Memory B cell (primary cell): ENCODE measurements around the gene MAD1L1.
A peak's percentile ranks its signal among the peaks of the same experiment; 100 is the strongest.

Source experiments
- ATAC-seq: fragments of 150-1000 bp; cut with Tn5 transposase; 2 replicates; pipeline ENCODE4 v1.10.0; 2021; ENCODE audit warnings: low read depth, mild to moderate bottlenecking, moderate library complexity
- DNase-seq, 2 donors: peaks; one replicate each; pipeline ENCODE4 v3.0.0; 2022; ENCODE audit warnings: low spot score in 2 of 2
- H3K27ac Mint-ChIP-seq: one replicate; pipeline ENCODE4 v1.8.0; 2022; ENCODE audit warnings: mild to moderate bottlenecking, moderate library complexity, mixed read lengths
- H3K27me3 Mint-ChIP-seq: one replicate; pipeline ENCODE4 v1.8.0; 2022; ENCODE audit warnings: mixed read lengths
- H3K36me3 Mint-ChIP-seq: one replicate; pipeline ENCODE4 v1.8.0; 2022; ENCODE audit warnings: mild to moderate bottlenecking, mixed read lengths
- H3K4me1 Mint-ChIP-seq: one replicate; pipeline ENCODE4 v1.8.0; 2022; ENCODE audit warnings: mixed read lengths
- H3K4me3 Mint-ChIP-seq: one replicate; pipeline ENCODE4 v1.8.0; 2022; ENCODE audit warnings: mild to moderate bottlenecking, moderate library complexity, mixed read lengths
- H3K9me3 Mint-ChIP-seq: one replicate; pipeline ENCODE4 v1.8.0; 2022; ENCODE audit warnings: mixed read lengths

MAD1L1 gene

DNA sequence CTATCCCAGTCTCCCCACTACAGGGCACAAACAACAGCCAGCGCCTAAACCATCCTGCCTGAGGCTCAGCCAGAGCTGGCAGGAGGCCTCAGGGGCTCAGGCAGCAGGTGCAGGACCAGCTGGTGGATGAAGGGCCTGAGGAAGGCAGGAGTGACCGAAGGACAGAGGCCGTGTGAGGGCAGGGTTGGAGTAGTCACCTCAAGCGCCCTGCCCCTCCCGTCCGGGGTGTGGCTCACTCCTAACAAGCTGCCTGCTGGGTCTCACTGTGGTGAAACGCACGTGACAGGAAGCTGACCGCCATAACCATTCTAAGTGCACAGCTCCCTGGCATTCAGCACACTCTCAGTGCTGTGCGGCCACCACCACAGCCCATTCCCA, 281.6 kb downstream of the MAD1L1 start:
- ATAC-seq (peak; percentile 47), DNase-seq (no peak)
- Mint-ChIP-seq H3K27me3 (no peaks in the 10 kb centered on the region), H3K4me1 (peaks cover 5% of the 10 kb centered on the region), H3K36me3 (peaks cover 1% of the 10 kb centered on the region), H3K9me3 (no peaks in the 10 kb centered on the region), H3K27ac (peak overlapping the region; percentile 18), H3K4me3 (no peak overlapping the region)

DNA sequence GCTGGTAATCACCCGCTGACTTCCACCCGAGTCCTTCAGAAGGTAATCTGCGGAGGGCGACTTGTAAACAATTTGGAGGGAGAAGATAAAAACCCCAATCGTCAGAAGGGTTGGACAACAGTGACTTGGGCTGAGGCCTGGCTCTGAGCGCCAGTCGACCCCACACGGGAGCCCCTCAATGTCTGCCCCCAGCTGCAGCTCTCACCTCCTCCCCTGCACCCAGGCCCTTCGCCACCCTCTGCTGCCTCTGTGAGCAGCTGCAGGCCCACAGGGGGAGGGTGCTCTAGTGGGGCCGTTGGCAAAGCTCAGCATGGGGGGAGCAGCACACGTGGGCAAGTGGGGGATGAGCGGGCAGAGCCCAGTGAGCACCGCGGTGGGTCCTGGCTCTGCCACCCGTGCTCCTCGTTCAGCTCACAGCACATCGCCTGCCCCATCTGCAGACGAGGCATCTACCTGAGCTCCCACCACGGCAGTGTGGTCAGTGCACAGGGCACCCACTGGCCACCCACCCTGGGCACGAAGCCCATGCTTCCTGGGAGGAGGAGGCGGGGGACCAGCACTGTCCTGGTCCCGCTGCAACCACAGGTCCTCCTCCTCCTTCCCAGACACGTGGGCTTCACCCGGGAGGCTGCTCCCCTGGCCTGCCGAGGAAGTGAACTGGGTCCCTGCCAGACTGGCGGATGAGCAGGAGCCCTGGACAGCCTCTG, 282.1 kb downstream of the MAD1L1 start:
- H3K4me3 Mint-ChIP-seq = no peak overlapping the region
- no peak for ATAC-seq
- DNase-seq = no peak
- peaks cover 1% of the 10 kb centered on the region for H3K36me3 Mint-ChIP-seq
- no peak overlapping the region for H3K27ac Mint-ChIP-seq
- H3K27me3 Mint-ChIP-seq = no peaks in the 10 kb centered on the region
- H3K9me3 Mint-ChIP-seq = no peaks in the 10 kb centered on the region
- H3K4me1 Mint-ChIP-seq = peaks cover 5% of the 10 kb centered on the region

GRCh38 chr7:1950066-1950451, 282.7 kb downstream of the MAD1L1 start:
- no peak for DNase-seq
- peaks cover 5% of the 10 kb centered on the region for H3K4me1 Mint-ChIP-seq
- peaks cover 1% of the 10 kb centered on the region for H3K36me3 Mint-ChIP-seq
- H3K27ac Mint-ChIP-seq = no peak overlapping the region
- H3K4me3 Mint-ChIP-seq = no peak overlapping the region
- no peaks in the 10 kb centered on the region for H3K9me3 Mint-ChIP-seq
- no peaks in the 10 kb centered on the region for H3K27me3 Mint-ChIP-seq
- no peak for ATAC-seq

DNA sequence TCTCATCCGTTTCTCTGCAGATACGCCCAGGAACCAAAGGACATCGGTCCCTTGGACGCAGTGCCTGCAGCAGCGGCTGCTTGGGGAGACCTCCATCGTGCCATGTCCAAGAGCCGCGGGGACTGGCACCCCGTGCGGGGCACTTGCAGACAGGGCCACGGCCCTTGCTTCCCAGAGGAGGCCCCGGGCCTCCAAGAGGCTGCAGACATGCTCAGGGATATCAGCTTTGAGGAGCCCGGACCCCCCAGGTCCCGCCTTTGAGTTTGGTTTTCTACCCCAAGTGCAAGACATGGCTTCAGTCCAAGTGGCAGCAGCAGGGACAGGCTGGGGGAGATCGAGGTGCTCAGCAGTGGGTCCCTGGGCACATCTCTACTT, 283.1 kb downstream of the MAD1L1 start:
- H3K36me3 Mint-ChIP-seq = peaks cover 1% of the 10 kb centered on the region
- ATAC-seq (no peak), DNase-seq (no peak)
- H3K9me3 Mint-ChIP-seq = no peaks in the 10 kb centered on the region
- H3K4me1 Mint-ChIP-seq = peaks cover 5% of the 10 kb centered on the region
- H3K4me3 Mint-ChIP-seq = no peak overlapping the region
- H3K27ac Mint-ChIP-seq = no peak overlapping the region
- no peaks in the 10 kb centered on the region for H3K27me3 Mint-ChIP-seq

DNA sequence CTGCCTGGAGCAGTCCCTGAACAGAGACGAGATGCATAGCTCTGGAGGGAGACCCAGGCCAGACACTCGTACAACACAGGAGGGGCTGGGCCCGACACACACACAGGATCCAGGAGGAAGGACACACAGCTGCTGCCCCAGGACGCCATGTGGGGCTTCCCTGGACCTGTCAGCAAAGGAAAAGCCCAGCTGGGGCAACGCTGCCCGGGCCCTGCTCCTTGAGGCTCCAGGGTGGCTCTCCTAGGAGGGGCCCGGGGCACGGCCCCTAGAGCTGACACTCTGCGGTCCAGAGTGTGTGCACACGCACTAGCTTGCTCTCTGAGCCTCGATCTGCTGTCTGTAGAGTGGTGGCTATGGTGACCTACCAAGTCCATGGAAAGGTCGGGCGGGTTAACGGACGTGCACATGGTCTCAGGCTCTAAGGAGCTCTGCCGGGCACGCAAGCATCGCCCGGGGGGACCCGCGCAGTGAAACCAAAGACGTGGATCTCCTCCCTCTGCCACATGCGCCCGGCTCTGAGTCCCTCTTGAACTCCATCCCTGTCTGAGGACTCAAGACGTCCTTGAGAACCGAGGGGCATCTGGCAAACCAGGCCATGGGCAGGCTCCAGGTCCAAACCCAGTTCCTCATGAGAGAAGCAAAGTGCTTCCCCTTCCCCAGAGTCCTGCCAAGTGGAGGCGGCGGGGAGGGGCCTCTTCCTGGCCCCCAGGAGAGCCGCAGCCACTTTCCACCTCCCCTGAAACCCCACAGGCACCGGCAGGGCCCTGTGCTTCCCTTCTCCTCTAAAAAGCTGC, 283.7 kb downstream of the MAD1L1 start:
- Mint-ChIP-seq H3K9me3 (no peaks in the 10 kb centered on the region), H3K4me3 (no peak overlapping the region)
- DNase-seq = no peak

DNA sequence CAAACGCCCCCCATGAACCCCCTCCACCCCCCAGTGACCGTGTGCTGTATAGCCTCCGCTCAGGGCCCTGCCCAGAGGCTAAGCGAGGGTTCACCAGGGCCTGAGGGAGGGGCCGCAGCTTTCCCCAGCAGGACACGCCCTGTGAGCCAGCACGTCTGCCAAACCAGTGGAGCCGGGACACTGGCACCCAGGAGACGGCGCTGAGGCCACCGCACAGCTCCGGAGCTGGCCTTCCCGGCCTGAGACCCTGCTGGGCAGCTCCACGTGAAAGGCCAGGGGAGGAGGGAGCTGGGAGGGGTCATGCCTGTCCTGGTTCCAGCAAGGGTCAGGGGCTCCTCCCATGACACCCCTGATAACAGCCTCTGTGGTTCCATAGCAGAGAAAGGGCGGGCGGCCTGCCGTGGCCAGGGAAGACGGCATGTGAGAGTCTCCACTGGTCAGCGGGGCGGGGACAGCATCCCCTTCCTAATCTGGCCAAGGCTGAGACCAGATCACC, 284.4 kb downstream of the MAD1L1 start:
- Mint-ChIP-seq H3K4me3 (no peak overlapping the region), H3K9me3 (no peaks in the 10 kb centered on the region), H3K27me3 (no peaks in the 10 kb centered on the region), H3K36me3 (peaks cover 1% of the 10 kb centered on the region), H3K4me1 (peaks cover 5% of the 10 kb centered on the region), H3K27ac (no peak overlapping the region)
- ATAC-seq (no peak), DNase-seq (no peak)

More for the DNA sequence above, 283.7 kb downstream of the MAD1L1 start:
- no peak overlapping the region for H3K27ac Mint-ChIP-seq
- no peaks in the 10 kb centered on the region for H3K27me3 Mint-ChIP-seq
- H3K36me3 Mint-ChIP-seq = peaks cover 1% of the 10 kb centered on the region
- H3K4me1 Mint-ChIP-seq = peaks cover 5% of the 10 kb centered on the region
- ATAC-seq = no peak

DNA sequence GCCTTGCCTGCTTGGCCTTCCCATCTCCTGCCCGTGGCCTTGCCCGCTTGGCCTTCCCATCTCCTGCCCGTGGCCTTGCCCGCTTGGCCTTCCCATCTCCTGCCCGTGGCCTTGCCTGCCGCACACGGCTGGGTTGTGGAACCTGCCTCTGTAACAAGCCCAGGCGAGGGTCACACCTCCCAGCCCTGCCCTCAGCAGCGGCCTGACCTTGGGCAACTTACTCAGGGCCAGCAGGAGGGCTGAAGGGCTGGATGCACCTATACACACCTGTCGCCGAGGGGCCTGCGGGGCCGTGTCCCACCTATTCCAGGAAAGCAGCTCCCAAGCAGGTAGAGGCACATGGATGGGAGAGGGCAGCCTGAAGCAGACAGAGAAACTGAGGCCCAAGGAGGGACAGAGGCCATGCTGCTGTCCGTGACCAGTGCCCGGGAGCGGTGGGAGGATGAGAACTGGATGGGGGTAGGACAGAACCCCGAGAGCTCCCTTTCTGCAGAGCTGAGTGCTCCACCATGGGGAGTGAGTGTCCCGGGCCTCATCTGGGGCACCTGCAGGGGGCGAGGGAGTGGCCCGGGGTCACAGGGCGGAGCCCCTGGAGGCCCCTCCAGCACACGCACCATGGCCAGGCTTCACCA, 285.0 kb downstream of the MAD1L1 start:
- Mint-ChIP-seq H3K4me1 (peaks cover 5% of the 10 kb centered on the region), H3K36me3 (peaks cover 1% of the 10 kb centered on the region), H3K27ac (no peak overlapping the region), H3K27me3 (no peaks in the 10 kb centered on the region), H3K9me3 (no peaks in the 10 kb centered on the region), H3K4me3 (no peak overlapping the region)
- DNase-seq (no peak), ATAC-seq (no peak)

GRCh38 chr7:1946773-1947450, 285.8 kb downstream of the MAD1L1 start:
- ATAC-seq = no peak
- H3K4me3 Mint-ChIP-seq = no peak overlapping the region
- no peaks in the 10 kb centered on the region for H3K9me3 Mint-ChIP-seq

GRCh38 chr7:1946025-1946772, 286.5 kb downstream of the MAD1L1 start:
- DNase-seq (no peak), ATAC-seq (no peak)
- Mint-ChIP-seq H3K9me3 (no peaks in the 10 kb centered on the region), H3K27me3 (no peaks in the 10 kb centered on the region), H3K4me3 (no peak overlapping the region), H3K27ac (no peak overlapping the region), H3K4me1 (peaks cover 2% of the 10 kb centered on the region), H3K36me3 (peaks cover 1% of the 10 kb centered on the region)

More at GRCh38 chr7:1946773-1947450, 285.8 kb downstream of the MAD1L1 start:
- no peak for DNase-seq
- Mint-ChIP-seq H3K4me1 (peaks cover 6% of the 10 kb centered on the region), H3K27ac (no peak overlapping the region), H3K27me3 (no peaks in the 10 kb centered on the region), H3K36me3 (peaks cover 1% of the 10 kb centered on the region)

DNA sequence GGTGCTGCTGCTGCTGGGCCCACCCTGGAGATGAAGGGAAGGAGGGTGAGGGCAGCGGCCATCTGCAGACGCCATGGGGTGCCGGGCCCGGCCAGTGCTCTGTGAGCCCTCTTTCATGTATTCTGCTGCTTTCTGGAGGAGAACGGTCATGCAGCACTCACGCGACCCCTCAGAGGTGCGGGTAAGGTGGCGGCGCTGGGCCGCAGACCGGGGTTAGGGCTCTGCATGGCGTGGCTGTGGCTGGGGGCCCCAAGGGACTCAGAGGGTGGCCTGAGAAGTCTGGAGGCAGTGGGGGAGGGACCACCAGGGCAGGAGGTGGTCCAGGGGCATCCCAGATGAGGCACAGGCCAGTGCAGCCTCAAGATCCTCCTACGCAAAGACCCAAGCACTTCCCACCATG, 287.2 kb downstream of the MAD1L1 start:
- no peak overlapping the region for H3K4me3 Mint-ChIP-seq
- peaks cover 7% of the 10 kb centered on the region for H3K4me1 Mint-ChIP-seq
- ATAC-seq = no peak
- H3K9me3 Mint-ChIP-seq = no peaks in the 10 kb centered on the region
- DNase-seq = no peak
- H3K27ac Mint-ChIP-seq = no peak overlapping the region
- peaks cover 1% of the 10 kb centered on the region for H3K36me3 Mint-ChIP-seq
- H3K27me3 Mint-ChIP-seq = no peaks in the 10 kb centered on the region

- Mint-ChIP-seq H3K36me3 (peaks cover 1% of the 10 kb centered on the region), H3K4me3 (no peak overlapping the region), H3K27ac (no peak overlapping the region), H3K4me1 (peaks cover 11% of the 10 kb centered on the region), H3K27me3 (no peaks in the 10 kb centered on the region), H3K9me3 (no peaks in the 10 kb centered on the region)
- ATAC-seq (no peak), DNase-seq (no peak)
Observed at GRCh38 chr7:1944619-1945210, 288.0 kb downstream of the MAD1L1 start.

- Mint-ChIP-seq H3K4me1 (peaks cover 16% of the 10 kb centered on the region), H3K27me3 (no peaks in the 10 kb centered on the region), H3K9me3 (no peaks in the 10 kb centered on the region), H3K27ac (peak overlapping the region; percentile 10), H3K36me3 (peaks cover 1% of the 10 kb centered on the region), H3K4me3 (no peak overlapping the region)
- DNase-seq = no peak
- no peak for ATAC-seq
Observed at GRCh38 chr7:1943933-1944618, 288.7 kb downstream of the MAD1L1 start.

DNA sequence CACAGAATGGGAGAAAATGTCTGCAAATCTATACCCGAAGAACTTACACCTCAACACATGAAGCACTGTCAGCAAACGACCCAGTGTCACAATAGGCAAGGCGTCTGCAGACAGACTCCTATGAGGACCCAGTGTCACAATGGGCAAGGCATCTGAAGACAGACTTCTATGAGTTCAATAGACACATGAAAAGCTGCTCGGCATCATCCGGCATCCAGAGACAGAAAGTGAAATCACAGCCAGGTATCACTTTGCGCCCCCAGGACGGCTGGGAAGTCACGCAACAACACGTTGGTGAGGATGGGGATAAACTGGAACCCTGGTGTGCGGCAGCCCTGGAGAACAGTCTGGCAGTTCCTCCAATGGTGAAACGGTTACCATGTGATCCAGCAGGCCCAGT, 289.4 kb downstream of the MAD1L1 start:
- no peak for DNase-seq
- Mint-ChIP-seq H3K36me3 (peaks cover 1% of the 10 kb centered on the region), H3K4me1 (peaks cover 23% of the 10 kb centered on the region), H3K27me3 (no peaks in the 10 kb centered on the region), H3K4me3 (no peak overlapping the region), H3K9me3 (no peaks in the 10 kb centered on the region), H3K27ac (no peak overlapping the region)
- ATAC-seq = no peak
